ENCODE measurements around the gene ZIC4.

Gene ZIC4

DNA sequence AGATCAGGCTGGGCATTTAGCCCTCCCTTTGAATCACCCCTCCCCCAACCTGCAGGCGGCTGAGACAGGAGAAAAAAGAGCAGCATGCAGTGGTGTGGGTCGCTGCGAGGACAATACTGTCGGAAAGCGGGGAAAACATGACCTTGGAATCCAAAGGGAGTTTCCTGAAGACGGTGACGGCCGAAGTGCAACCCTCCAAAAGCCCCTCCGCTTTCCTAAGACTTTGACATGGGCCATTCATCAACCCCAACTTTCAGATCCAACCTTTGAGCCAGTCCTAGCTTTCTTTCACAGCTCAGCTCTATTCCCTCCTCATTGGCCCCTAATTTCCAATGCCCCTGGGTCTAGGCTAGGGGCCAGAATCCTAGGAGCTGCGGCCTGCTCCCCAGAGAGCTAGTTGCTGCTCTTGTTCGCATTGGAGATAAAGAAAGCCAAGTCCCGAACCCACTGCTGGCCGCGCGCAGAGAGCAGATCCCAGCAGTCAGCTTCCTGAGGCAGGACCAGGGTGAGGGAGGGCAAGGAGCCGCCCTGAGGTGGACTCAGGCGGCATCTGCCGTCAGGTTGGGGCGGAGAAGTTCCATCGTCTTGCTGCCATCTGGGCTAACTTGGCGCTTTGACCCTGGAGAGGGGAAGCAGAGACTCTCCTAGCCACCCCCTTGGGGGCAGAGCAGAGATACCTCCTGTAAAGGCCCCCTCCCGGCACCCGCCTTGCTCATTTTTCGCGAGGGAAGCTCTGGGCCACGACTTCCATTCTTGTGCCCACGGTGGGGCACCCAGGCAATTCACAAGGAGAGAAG is 914 bp downstream of the ZIC4 start:
- no peak for DNase-seq (ENCODE audit: low read depth in 1 of 2, low spot score in 1 of 2)

GRCh38 chr3:147404800-147405230 is 1.5 kb downstream of the ZIC4 start:
- DNase-seq (ENCODE audit: low read depth in 1 of 2, low spot score in 1 of 2), result no peak

DNA sequence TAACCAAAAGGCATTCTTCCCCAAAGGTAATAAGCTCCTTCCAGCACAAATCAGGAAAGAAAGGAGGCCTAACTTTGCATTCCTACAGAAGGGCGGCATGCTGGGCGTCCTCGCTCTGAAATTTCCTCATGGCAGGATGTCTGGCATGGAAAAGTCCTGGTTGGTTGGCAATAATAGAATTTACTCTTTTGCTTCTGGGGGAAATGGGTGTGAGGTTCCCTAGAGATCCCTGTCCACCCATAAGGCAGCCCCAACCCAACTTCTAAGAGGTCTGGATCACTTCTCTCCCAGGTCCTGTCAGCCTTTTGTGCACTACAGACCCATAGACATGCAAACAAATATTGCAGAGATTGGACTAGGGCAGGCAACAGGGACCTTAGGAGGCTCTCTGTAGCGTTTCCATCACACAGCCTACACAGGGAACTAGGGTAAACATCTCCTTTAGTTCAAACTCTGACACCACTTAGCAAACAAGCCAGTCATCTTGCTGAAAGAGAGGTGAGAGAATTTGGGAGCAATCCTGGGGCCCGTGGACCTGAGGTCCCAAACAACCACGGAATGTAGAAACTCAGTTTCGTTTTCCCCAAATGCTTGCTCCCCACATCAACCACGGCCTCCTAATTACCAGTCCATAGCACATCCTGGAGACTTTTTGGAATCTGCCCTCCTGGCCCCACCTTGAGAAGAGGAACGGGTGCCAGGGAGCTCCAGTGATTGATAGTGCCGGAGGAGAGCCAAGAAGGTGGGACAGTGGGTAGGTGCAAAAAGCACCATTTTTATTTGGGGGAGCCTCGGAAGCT is 2.1 kb downstream of the ZIC4 start:
- DNase-seq (ENCODE audit: low read depth in 1 of 2, low spot score in 1 of 2), result no peak

DNA sequence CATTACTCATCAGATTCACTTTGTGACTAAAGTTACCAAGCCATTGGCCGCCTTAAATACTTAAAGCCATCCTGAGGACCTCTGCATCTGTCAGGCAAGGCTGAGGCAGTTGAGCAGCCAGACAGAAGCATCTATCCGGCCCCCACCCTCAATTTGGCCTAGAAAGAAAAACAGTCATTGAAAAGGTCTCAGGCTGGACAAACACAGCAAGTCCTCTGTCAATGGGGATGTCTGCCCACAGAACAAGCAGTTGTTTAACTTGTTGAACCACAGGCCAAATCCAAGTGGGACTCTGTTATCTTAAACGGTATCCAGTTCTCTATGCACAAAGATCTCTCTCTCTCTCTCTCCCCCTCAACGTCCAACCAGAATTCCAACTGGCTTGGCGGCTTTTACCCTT is 2.8 kb downstream of the ZIC4 start:
- DNase-seq (ENCODE audit: low read depth in 1 of 2, low spot score in 1 of 2), result no peak

GRCh38 chr3:147402159-147402558 is 4.2 kb downstream of the ZIC4 start:
- DNase-seq (ENCODE audit: low read depth in 1 of 2, low spot score in 1 of 2), result no peak

DNA sequence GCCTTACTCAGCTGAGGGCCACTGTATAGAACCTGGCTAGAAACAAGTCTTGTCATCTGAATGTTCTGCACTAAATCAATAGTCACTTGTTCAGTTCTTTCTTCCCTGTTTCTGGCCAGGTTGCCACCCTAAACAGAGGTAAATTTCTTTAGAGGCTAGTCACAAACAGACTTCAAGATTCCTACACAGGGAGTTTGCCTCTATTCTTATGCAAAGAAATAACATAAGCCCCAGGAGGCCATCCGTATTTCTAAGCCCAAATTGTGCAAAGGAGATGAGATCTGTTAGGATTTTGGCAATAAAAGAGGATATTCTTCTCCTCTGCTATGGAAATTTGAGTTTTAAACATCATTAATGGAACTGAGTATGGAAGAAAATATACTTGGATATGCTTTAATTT is 4.9 kb downstream of the ZIC4 start:
- no peak for DNase-seq (ENCODE audit: low read depth in 1 of 2, low spot score in 1 of 2)

GRCh38 chr3:147400999-147401398 is 5.3 kb downstream of the ZIC4 start:
- DNase-seq (ENCODE audit: low read depth in 1 of 2, low spot score in 1 of 2), result no peak

DNA sequence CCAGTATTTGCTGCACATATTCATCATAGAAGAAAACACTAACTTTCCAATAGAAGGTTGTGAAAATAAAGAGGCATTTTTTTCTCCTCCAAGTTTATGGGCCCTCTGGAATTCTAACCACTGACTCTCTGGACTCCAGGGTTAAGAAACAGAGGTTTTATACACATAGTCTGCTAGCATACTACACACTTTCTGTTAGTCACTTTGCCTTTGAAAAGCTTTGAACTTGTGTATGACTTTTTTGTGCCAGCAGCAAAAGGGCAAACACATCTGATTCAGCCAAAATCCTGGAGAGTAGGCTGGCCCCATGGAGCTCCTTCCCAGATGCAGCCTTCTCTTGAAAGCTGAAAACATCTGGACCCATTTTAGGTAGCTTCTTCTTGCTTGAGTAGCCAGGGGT is 6.2 kb downstream of the ZIC4 start:
- no peak for DNase-seq (ENCODE audit: low read depth in 1 of 2, low spot score in 1 of 2)

- no peak for DNase-seq (ENCODE audit: low read depth in 1 of 2, low spot score in 1 of 2)
These were observed 7.4 kb downstream of the ZIC4 start for GRCh38 chr3:147398813-147399534.

DNA sequence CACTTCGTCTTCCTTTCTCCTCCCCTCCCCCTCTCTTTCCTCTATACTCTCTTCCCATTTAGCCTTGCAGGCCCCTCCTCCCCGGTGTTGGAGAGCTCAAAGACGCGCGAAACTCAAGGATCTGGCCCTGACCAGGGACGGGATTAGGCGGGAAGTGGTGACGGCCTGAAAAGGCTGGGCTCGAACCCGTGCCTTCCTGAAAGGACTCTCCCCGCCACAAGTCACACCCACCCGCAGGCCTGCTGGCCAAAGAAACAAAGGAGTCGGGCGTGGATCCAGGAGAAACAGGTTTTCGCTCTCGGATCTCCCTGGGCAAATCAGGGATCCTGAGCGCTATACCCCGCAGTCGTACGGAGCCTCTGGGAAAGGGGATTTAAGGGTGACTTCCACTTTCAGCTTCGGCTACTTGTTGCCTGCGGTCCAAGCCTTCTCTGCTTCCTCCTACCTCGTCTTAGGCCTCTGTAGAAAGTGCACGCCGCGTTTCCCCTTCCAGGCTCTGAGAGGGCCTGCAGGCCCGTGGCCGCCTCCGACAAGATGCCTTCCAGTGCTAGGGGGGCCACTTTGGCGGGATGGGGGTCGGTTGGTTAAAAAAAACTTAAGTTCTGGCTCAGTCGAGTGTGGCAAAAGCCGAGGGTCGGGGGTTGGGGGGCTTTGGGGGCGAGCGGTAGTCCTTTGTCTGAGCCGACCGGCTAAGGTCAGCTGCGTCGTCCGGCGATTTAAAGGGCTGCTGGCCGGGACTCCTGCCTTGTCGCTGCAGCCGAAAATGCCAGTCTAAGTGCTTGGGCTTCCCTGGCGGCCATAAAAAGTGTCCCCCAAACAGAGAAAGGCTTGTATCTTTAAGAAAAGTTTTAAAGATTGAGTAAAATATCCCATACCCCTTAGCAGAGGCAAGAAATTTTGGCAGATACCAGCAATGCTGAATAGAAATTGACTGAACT is 8.2 kb downstream of the ZIC4 start:
- no peak for DNase-seq (ENCODE audit: low read depth in 1 of 2, low spot score in 1 of 2)

DNA sequence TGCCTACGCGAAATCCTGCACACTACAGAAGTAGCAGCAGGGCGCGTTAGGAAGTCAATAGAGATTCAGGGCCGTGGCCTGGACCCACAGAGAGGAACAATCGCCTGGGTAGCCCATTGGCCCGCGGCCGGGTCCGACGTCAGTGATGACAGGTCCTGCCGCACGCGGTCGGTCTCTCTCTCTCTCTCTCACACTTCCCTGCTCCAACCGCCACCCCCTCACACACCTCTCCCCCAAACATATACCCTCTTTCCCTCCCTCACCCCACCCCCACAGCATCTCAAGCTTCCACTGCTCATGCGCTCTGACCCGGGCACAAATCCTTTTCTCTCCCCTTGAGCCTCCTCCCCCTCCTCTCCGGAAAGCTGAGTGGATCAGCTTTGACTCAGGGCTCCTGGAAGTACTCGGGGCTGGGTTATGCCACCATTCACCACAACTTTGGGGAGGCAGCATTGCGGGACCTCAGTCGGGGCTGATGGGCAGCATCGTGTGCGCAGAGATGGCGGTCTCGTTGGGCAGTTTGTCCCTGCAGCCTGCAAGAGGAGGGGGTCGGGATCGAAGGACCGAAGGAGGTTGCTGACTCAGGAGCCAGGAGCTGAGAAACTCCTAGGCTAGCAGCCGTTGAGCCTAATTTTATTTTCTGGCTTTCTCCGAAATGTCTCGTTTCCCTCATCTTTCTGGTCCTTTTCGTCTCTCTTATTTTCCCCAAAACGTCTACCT is 9.0 kb downstream of the ZIC4 start:
- DNase-seq (ENCODE audit: low read depth in 1 of 2, low spot score in 1 of 2), result no peak

DNA sequence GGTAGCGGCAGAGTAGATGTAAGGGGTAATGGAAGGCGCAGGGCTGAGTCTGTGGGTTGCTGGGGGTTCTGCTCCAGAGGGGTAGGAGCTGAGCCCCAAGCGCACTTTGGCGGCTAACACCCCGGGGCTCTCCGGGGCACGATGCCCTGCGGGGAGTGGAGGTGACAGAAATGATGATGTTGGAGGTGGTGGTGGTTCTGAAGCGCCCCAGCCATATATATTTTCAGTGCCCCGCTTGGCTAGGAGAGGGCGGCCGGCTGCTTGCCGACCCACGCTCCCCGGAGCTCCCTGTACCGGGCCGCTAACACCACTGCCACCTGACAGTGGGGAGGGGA is 9.7 kb downstream of the ZIC4 start:
- DNase-seq (ENCODE audit: low read depth in 1 of 2, low spot score in 1 of 2), result no peak

DNA sequence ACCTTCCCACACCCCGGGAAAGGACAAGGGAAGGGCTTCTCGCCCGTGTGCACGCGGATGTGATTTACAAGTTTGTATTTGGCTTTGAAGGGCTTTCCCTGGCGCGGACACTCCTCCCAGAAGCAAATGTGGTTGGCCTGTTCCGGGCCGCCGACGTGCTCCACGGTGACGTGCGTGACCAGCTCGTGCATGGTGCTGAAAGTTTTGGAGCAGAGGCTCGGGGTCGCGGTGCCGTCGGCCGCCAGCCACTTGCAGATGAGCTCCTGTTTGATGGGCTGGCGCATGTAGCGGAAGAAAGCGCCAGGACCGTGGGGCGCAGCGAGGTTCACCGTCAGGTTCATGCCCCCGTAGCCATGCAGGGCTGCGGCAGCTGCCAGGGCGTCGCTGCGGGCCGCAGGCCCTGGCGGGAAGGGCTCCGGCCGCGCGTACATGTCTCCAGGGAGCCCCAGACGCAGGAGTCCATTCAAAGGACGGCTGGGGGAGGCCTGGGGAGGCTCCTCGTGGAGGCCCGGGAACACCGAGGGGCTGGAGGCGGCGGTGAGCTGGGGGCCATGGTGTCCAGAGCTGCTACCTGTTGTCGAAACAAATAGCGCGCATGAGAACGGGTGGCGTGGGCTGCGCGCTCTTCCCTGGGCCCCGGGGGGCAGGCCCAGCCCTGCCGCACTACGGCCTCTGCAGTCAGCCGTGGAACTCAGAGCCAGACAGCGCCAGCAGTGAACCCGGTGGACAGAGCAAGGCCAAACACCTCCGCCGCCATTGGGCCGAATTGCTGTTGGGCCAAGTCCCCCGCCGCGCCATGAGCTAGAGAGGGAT is 10.2 kb downstream of the ZIC4 start:
- no peak for DNase-seq (ENCODE audit: low read depth in 1 of 2, low spot score in 1 of 2)

DNA sequence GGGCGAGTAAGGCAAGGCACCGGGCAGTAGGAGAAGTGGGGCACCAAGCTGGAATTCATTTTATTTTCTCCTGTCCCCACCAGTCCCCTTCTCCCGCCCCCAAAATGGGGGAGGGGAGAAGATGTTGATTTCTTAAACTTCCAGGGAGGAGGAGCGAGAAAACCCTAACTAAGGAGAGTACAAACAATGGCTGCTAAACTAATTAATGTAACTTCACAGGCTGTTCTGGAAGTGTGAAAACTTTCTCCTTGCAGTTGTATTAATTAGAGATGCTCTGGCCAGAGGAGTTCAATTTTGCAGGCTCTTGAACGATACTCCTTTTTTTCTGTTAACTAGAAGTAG is 11.5 kb downstream of the ZIC4 start:
- no peak for DNase-seq (ENCODE audit: low read depth in 1 of 2, low spot score in 1 of 2)

DNA sequence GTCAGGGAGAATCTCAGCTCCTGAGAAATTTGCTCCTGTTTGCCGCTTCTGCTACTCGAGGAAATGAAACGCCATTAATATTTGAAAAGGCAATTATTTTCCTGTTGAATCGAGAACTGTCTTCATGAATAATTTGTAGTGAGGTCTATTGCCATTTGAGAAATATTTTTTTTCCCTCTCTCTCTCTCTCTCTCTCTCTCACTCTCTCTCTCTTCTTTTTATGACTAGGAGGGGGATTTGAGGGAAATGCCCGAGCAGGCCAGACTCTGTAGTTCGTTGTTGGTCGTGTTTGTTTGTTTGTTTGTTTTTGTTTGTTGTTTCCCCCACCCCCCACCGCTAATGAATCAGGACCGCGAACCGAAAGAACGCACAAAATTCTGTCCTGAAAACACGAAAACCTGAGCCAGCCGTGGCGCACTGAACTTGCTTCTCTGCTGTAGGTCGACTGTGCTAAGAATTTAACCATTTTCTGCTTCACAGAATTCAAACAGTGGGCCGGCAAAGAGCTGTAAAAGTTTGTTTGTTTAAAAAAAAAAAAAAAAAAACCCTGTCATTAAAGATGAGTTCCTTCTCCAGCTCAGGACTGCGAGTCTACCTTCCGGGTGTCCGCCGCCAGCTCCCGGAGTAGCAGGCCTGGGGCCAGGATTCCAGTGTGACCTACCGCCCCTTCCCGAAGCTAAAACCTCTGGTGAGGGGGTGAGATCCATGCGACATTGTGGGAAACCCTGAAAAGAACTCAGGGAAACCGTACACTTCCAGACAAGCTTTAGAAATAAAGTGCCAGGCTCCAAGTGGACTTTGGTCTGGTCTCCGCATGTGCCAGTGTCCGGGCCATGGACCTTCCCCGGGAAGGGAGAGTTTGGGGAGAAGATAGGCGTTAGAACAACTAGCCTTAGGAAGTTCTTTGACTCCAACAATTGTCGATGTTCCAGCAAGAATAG is 12.1 kb downstream of the ZIC4 start:
- DNase-seq (ENCODE audit: low read depth in 1 of 2, low spot score in 1 of 2), result no peak

GRCh38 chr3:147393261-147393942 is 12.9 kb downstream of the ZIC4 start:
- DNase-seq (ENCODE audit: low read depth in 1 of 2, low spot score in 1 of 2), result no peak

DNA sequence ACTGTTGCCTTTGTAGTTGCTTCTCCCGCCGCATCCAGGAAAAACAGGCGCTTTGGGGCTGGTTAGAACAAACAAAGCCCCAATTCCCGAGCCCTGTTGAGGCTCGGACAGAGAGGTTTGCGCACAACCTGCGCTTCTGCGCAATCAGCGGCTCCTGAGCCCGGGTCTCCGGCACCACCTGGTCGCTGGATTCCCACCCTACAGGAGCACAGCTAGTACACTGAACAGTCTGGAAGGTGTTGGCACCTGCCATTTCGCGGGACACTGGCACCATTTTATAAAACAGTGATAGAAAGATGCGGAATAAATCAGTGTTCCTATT is 13.8 kb downstream of the ZIC4 start:
- DNase-seq (ENCODE audit: low read depth in 1 of 2, low spot score in 1 of 2), result no peak

Measured in stimulated activated CD4-positive, alpha-beta T cell treated with anti-CD3 and anti-CD28 coated beads, Interleukin-15, amount 100 ng/mL, for 1 hour (primary cell).